Endothelial cell (in vitro differentiated cells): ENCODE measurements around the gene GPR50. TPM values are rescaled to one million over a fixed set of nuclear protein-coding genes. Genes with fewer than 3 reads are reported as not detected.
A peak's percentile ranks its signal among the peaks of the same experiment; 100 is the strongest.

Experiments
- DNase-seq: peaks from one replicate; pipeline ENCODE4 v3.0.0; 2021; ENCODE audit warnings: low spot score
- H3K27ac Mint-ChIP-seq: one replicate; pipeline ENCODE4 v1.8.0; 2021; ENCODE audit warnings: mixed read lengths, inconsistent platforms; ENCODE audit not compliant: unreplicated experiment
- H3K27me3 Mint-ChIP-seq: one replicate; pipeline ENCODE4 v1.8.0; 2021; ENCODE audit warnings: mild to moderate bottlenecking, moderate library complexity, mixed read lengths, inconsistent platforms; ENCODE audit not compliant: unreplicated experiment
- H3K36me3 Mint-ChIP-seq: one replicate; pipeline ENCODE4 v1.8.0; 2021; ENCODE audit warnings: mild to moderate bottlenecking, low read depth, mixed read lengths, inconsistent platforms; ENCODE audit not compliant: unreplicated experiment
- H3K4me1 Mint-ChIP-seq: one replicate; pipeline ENCODE4 v1.8.0; 2021; ENCODE audit warnings: mild to moderate bottlenecking, mixed read lengths, inconsistent platforms; ENCODE audit not compliant: unreplicated experiment
- H3K4me3 Mint-ChIP-seq: one replicate; pipeline ENCODE4 v1.8.0; 2021; ENCODE audit warnings: mild to moderate bottlenecking, mixed read lengths, inconsistent platforms; ENCODE audit not compliant: unreplicated experiment
- H3K9me3 Mint-ChIP-seq: one replicate; pipeline ENCODE4 v1.8.0; 2021; ENCODE audit warnings: mixed read lengths, inconsistent platforms; ENCODE audit not compliant: unreplicated experiment
- CTCF ChIP-seq: fragments of 200-600 bp; sonication (generic); IDR thresholded peaks from one replicate; pipeline ENCODE4 v1.5.0; 2021; ENCODE audit warnings: antibody characterized with exemption; ENCODE audit not compliant: unreplicated experiment
- total RNA-seq: library from RNA; stranded (reverse); fragmentation: NEBNext Ultra II Directional; extraction: Animal tissue kit (Norgen Biotek cat#: 25700); gene quantifications from one replicate; pipeline ENCODE4 v1.2.1, GENCODE V29; 2021; ENCODE audit not compliant: unreplicated experiment

GPR50 gene
- total RNA-seq, 1 donor from 2014 or later: 1.1 TPM

DNA sequence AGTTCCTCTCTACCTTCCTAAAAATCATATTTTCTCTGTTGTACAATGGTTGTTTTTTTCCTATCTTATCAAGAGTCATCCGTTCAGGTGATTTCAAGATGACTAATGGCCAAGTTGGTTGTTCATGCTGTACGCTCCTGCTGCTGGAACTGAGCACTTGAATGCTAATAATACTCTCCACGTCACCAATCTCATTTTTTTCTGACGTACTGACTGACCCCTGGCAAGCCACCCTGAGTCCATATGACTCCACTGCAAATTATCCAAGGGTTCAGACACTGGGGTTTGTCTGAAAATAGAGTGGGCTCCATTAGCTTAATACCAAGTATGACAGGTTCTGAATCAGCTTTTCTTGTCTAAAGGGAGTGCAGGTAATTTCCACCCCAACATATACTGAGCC, 21.1 kb upstream of the GPR50 start:
- H3K27ac Mint-ChIP-seq: no peak overlapping the region
- H3K36me3 Mint-ChIP-seq: no peaks in the 10 kb centered on the region
- H3K4me1 Mint-ChIP-seq: no peaks in the 10 kb centered on the region
- H3K27me3 Mint-ChIP-seq: no peaks in the 10 kb centered on the region
- DNase-seq: no peak
- no peak overlapping the region for H3K4me3 Mint-ChIP-seq
- no peak for TF ChIP-seq CTCF
- no peaks in the 10 kb centered on the region for H3K9me3 Mint-ChIP-seq

DNA sequence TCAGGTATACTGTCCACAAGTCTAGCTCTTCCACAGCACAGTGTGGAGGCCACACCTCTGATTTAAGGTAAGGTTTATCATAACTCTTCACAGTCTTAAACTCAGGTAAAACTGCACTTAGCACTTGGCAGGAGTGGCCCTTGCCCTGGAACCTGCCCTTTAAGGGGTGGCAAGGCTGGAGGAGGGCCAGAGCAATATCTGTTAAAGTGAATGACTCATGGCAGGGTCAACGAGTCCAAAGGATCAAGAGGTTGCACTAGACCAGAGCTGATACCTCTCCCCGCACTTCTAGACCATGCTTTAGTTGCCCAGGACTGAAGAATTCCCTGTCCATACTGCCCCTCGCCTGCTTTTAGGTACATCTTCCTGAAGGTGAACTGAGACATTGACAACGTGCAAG, 14.7 kb upstream of the GPR50 start:
- no peaks in the 10 kb centered on the region for H3K36me3 Mint-ChIP-seq
- TF ChIP-seq CTCF: no peak
- H3K4me1 Mint-ChIP-seq: no peaks in the 10 kb centered on the region
- no peak overlapping the region for H3K27ac Mint-ChIP-seq
- no peak overlapping the region for H3K4me3 Mint-ChIP-seq
- no peak for DNase-seq
- H3K27me3 Mint-ChIP-seq: peaks cover 2% of the 10 kb centered on the region
- no peaks in the 10 kb centered on the region for H3K9me3 Mint-ChIP-seq

GRCh38 chrX:151167791-151168345, 8.5 kb upstream of the GPR50 start:
- DNase-seq: no peak
- no peak overlapping the region for H3K4me3 Mint-ChIP-seq
- H3K27me3 Mint-ChIP-seq: peaks cover 1% of the 10 kb centered on the region
- no peaks in the 10 kb centered on the region for H3K9me3 Mint-ChIP-seq
- no peaks in the 10 kb centered on the region for H3K36me3 Mint-ChIP-seq
- TF ChIP-seq CTCF: no peak
- H3K27ac Mint-ChIP-seq: no peak overlapping the region
- no peaks in the 10 kb centered on the region for H3K4me1 Mint-ChIP-seq

GRCh38 chrX:151169783-151170182, 6.6 kb upstream of the GPR50 start:
- TF ChIP-seq CTCF: no peak
- Mint-ChIP-seq H3K27me3 (peaks cover 1% of the 10 kb centered on the region), H3K4me3 (no peak overlapping the region), H3K4me1 (no peaks in the 10 kb centered on the region), H3K9me3 (no peaks in the 10 kb centered on the region), H3K36me3 (no peaks in the 10 kb centered on the region), H3K27ac (no peak overlapping the region)
- DNase-seq: no peak

DNA sequence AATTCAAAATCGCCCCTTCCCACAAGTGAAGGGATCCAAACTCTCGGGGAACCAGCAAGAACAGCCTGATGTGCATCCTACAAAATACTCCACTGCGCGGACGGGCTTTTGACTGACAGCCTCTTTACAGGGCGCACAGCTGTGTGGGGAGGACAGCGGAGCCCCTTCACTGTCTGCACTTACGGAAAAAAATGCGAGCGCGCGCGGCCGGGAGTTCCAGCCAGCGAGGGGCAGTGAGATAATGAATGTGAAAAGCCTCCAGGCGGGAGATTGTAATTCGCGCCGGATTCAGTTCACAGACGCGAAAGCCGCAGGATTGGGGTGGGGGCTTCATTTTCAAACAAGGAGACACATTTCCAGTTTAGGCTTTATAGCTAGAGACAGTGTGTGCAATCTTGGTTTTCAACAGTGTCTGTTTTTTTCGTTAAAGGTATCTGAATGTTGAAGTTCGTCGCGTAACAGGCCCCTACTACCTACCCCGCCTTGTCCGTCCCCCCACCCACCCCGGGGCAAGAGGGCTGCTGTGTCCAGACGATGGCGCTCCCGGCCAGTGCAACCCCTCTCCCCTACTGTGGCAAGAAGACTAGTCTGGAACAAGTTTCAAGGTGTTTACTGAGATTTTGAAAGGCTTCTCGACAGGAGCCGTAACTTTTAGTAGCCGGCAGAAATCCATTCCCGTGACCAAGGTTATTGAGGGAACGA, 1.7 kb upstream of the GPR50 start:
- H3K36me3 Mint-ChIP-seq: no peaks in the 10 kb centered on the region
- peak; percentile 56 for DNase-seq
- H3K27me3 Mint-ChIP-seq: peaks cover 15% of the 10 kb centered on the region
- no peaks in the 10 kb centered on the region for H3K9me3 Mint-ChIP-seq
- no peaks in the 10 kb centered on the region for H3K4me1 Mint-ChIP-seq
- peak overlapping the region; percentile 81 for H3K4me3 Mint-ChIP-seq
- no peak overlapping the region for H3K27ac Mint-ChIP-seq
- no peak for TF ChIP-seq CTCF
